ENCODE data around the gene PRCC. TPM values are rescaled to one million over a fixed set of nuclear protein-coding genes. Genes with fewer than 3 reads are reported as not detected.

Gene PRCC
- total and polyA plus RNA-seq, 2 of the 13 experiments (the other 11 are each of a cell fraction or from before 2014, with no cell fraction given) = 24.2 to 40.5 TPM

DNA sequence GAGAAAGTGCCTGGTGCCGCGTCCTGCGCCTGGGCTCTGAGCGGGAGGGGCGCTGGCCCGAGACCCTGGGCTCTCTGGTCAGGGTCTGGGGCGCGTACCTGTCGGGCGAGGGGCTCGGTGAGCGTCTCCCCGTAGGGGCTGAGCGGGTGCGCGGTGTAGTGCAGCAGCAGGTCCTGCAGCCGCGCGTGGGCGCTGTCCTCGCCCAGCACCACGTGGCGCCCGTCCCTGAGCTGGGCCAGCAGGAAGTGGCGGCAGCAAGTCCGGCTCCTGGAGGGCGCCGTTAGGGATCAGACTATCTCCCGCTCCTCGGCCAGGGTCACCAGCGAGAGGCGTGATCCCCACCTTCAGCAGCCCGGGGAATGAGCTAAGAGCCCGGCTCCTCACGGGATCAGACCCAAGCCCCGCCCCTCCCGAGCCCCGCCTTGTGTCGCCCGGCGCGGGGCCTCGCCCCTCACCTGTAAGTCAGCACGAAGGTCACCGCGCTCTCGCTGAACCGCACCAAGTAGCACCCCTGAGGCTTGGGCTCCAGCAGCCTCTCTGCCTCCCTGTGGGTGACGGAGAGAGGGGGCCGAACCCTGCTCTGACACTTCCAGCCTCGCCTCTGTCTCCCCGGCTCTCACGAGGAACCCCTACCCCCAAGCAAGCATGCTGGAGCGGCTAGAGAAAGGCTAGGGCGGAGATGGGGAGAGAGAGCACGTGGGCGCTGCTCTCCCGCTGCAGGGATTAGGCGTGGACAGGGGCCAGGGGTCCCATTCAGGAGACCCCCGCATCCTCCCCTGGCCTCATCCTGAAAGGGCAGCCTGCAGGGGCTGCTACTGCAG, 46.6 kb downstream of the PRCC start (continued):
- TF ChIP-seq HMG20B (CRISPR knock-in tag; conservative IDR thresholded peaks at IDR 0.05) (no peak), PCBP1 (IDR thresholded peaks at IDR 0.05; ENCODE audit: borderline replicate concordance, low read depth, low read length) (no peak), CTCF (CRISPR knock-in tag; IDR thresholded peaks at IDR 0.05) (peak; percentile 83), HDAC6 (IDR thresholded peaks at IDR 0.05; ENCODE audit: low read depth, low read length) (no peak), CHD2 (IDR thresholded peaks at IDR 0.05; ENCODE audit: low read depth, low read length) (no peak), ZNF232 (CRISPR knock-in tag; IDR thresholded peaks at IDR 0.05; ENCODE audit: borderline replicate concordance) (peak; percentile 88), ZNF367 (CRISPR knock-in tag; IDR thresholded peaks at IDR 0.05; ENCODE audit: borderline replicate concordance) (peak; percentile 46; the same call in 1 of the 2 replicates), GATAD2A (CRISPR knock-in tag; IDR thresholded peaks at IDR 0.05) (peak; percentile 48), ELF4 (CRISPR knock-in tag; IDR thresholded peaks at IDR 0.05; ENCODE audit: borderline replicate concordance) (no peak), HOXA9 (CRISPR knock-in tag; IDR thresholded peaks at IDR 0.05; ENCODE audit: borderline replicate concordance) (no peak), HDAC2 (CRISPR knock-in tag; IDR thresholded peaks at IDR 0.05) (0 out of 2 replicates have a peak, but pooled peaks have one; percentile 63), NFATC3 (CRISPR knock-in tag; IDR thresholded peaks at IDR 0.05) (no peak), ELK4 (CRISPR knock-in tag; IDR thresholded peaks at IDR 0.05; ENCODE audit: borderline replicate concordance) (no peak), MED13 (CRISPR knock-in tag; IDR thresholded peaks at IDR 0.05) (peak; percentile 63; the same call in 1 of the 2 replicates), ZNF749 (CRISPR knock-in tag; IDR thresholded peaks at IDR 0.05; ENCODE audit: borderline replicate concordance) (peak; percentile 44; the same call in 1 of the 2 replicates), ZBTB10 (CRISPR knock-in tag; IDR thresholded peaks at IDR 0.05; ENCODE audit: borderline replicate concordance) (peak; percentile 76; the same call in 1 of the 2 replicates)
- TF ChIP-seq, protein P1, sequence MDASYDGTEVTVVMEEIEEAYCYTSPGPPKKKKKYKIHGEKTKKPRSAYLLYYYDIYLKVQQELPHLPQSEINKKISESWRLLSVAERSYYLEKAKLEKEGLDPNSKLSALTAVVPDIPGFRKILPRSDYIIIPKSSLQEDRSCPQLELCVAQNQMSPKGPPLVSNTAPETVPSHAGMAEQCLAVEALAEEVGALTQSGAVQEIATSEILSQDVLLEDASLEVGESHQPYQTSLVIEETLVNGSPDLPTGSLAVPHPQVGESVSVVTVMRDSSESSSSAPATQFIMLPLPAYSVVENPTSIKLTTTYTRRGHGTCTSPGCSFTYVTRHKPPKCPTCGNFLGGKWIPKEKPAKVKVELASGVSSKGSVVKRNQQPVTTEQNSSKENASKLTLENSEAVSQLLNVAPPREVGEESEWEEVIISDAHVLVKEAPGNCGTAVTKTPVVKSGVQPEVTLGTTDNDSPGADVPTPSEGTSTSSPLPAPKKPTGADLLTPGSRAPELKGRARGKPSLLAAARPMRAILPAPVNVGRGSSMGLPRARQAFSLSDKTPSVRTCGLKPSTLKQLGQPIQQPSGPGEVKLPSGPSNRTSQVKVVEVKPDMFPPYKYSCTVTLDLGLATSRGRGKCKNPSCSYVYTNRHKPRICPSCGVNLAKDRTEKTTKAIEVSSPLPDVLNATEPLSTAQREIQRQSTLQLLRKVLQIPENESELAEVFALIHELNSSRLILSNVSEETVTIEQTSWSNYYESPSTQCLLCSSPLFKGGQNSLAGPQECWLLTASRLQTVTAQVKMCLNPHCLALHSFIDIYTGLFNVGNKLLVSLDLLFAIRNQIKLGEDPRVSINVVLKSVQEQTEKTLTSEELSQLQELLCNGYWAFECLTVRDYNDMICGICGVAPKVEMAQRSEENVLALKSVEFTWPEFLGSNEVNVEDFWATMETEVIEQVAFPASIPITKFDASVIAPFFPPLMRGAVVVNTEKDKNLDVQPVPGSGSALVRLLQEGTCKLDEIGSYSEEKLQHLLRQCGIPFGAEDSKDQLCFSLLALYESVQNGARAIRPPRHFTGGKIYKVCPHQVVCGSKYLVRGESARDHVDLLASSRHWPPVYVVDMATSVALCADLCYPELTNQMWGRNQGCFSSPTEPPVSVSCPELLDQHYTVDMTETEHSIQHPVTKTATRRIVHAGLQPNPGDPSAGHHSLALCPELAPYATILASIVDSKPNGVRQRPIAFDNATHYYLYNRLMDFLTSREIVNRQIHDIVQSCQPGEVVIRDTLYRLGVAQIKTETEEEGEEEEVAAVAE (CRISPR knock-in tag; IDR thresholded peaks at IDR 0.05; ENCODE audit: borderline replicate concordance) = peak; percentile 57; the same call in 1 of the 2 replicates
